RWPE2 (cell line): ENCODE data around the gene TSPEAR.

Source experiments
- ATAC-seq: fragments of 200-7000 bp; cut with Tn5 transposase; 3 replicates; pipeline ENCODE4 v1.9.1; 2021; ENCODE audit warnings: low read depth
- DNase-seq: peaks from one replicate; pipeline ENCODE4 v3.0.0-alpha.2; 2020; ENCODE audit warnings: low spot score
- H3K27ac ChIP-seq: fragments of 450-650 bp; 2 replicates; pipeline ENCODE4 v1.5.1; 2017; ENCODE audit warnings: mild to moderate bottlenecking; ENCODE audit not compliant: poor library complexity, severe bottlenecking
- H3K27me3 ChIP-seq: fragments of 250-450 bp; sonication (Bioruptor Pico); 2 replicates; pipeline ENCODE4 v1.5.1; 2021; ENCODE audit warnings: mild to moderate bottlenecking, moderate library complexity; ENCODE audit not compliant: insufficient read depth, poor library complexity, severe bottlenecking
- H3K36me3 ChIP-seq: fragments of 250-450 bp; sonication (Bioruptor Pico); 2 replicates; pipeline ENCODE4 v1.5.1; 2020; ENCODE audit warnings: low read depth, mild to moderate bottlenecking, moderate library complexity
- H3K4me1 ChIP-seq: fragments of 250-450 bp; sonication (Bioruptor Pico); 2 replicates; pipeline ENCODE4 v1.5.1; 2021; ENCODE audit warnings: mild to moderate bottlenecking, moderate library complexity; ENCODE audit not compliant: insufficient read depth, poor library complexity, severe bottlenecking
- H3K4me3 ChIP-seq: fragments of 250-450 bp; sonication (Bioruptor Pico); 2 replicates; pipeline ENCODE4 v1.5.1; 2021; ENCODE audit warnings: mild to moderate bottlenecking, moderate library complexity; ENCODE audit not compliant: severe bottlenecking
- H3K9me3 ChIP-seq: fragments of 250-450 bp; sonication (Bioruptor Pico); 2 replicates; pipeline ENCODE4 v1.5.1; 2021; ENCODE audit warnings: mild to moderate bottlenecking, moderate library complexity; ENCODE audit not compliant: severe bottlenecking
- TF ChIP-seq, protein P1 (sequence below): fragments of 450-650 bp; IDR thresholded peaks from one replicate; pipeline ENCODE4 v1.5.1; 2017; ENCODE audit warnings: mild to moderate bottlenecking, moderate library complexity; ENCODE audit not compliant: poor library complexity, severe bottlenecking

The TSPEAR gene

DNA sequence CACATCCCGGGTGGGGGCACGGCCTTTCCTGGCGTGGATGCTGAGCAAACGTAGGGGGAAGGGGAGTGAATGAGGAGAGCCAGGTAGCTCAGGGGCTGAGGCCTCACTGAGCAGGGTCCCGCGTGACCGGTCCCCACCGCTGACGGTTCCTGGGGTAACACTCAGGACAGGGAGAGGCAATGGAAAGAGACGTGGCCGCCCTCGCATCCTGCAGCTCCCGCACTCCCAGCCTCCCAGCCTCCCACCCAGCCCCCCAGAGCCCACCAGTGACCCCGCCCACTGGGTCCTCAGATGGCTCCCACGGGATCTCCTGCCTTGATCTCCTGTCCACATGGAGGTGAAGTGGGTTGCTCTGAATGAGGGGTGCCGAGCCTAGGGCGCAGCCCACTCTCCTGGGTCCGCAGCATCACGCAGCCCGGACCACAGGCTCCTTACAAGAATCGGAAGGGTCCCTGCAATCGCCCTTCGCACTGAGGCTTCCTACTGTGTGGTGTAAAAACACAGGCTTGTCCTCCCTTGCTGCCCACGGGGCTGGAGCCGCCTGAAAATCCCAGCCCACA lies 2.4 kb downstream of the TSPEAR start:
- DNase-seq (peak; percentile 54), ATAC-seq (no peak)
- Histone ChIP-seq H3K4me3 (no peak overlapping the region), H3K27me3 (peaks cover 76% of the 10 kb centered on the region), H3K27ac (no peak overlapping the region), H3K36me3 (no peaks in the 10 kb centered on the region), H3K4me1 (peaks cover 9% of the 10 kb centered on the region), H3K9me3 (peaks cover 5% of the 10 kb centered on the region)
- TF ChIP-seq, protein P1, sequence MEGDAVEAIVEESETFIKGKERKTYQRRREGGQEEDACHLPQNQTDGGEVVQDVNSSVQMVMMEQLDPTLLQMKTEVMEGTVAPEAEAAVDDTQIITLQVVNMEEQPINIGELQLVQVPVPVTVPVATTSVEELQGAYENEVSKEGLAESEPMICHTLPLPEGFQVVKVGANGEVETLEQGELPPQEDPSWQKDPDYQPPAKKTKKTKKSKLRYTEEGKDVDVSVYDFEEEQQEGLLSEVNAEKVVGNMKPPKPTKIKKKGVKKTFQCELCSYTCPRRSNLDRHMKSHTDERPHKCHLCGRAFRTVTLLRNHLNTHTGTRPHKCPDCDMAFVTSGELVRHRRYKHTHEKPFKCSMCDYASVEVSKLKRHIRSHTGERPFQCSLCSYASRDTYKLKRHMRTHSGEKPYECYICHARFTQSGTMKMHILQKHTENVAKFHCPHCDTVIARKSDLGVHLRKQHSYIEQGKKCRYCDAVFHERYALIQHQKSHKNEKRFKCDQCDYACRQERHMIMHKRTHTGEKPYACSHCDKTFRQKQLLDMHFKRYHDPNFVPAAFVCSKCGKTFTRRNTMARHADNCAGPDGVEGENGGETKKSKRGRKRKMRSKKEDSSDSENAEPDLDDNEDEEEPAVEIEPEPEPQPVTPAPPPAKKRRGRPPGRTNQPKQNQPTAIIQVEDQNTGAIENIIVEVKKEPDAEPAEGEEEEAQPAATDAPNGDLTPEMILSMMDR: no peak

DNA sequence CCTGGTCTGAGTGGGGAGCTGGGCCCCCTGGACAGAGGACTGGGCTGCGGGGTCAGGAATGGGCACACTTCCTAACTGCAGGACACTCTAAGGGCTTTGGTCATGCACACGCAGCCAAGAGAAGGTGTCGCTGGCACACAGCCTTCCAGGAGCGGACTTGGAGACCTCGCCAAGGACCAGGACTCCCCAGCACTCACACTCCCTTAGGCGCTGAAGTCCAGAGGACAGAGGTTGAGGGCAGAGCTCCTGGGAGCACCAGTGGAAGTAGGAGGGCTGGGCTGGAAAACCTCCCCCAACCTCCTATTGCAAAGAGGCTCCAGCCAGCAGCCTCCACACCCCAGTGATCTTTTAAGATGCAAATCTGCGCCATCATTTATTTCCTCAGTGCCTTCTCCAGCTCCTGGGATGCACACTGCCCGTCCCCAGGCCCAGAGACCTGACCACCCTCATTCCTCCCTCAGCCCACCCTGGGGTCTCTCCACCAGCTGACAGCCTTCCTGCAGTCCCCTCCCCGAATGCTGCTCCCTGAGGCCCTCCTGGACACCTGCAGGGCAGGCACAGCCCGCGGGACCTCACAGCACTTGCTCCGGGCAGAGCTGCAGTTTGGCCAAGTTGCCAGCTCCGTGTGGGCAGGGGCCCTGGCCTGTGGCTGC lies 3.0 kb downstream of the TSPEAR start:
- H3K27me3 ChIP-seq: peaks cover 70% of the 10 kb centered on the region
- no peaks in the 10 kb centered on the region for H3K36me3 ChIP-seq
- no peak for ATAC-seq
- H3K4me3 ChIP-seq: no peak overlapping the region
- peaks cover 5% of the 10 kb centered on the region for H3K9me3 ChIP-seq
- H3K4me1 ChIP-seq: peaks cover 9% of the 10 kb centered on the region
- H3K27ac ChIP-seq: no peak overlapping the region
- peak; percentile 40 for DNase-seq
- TF ChIP-seq, protein P1: no peak

DNA sequence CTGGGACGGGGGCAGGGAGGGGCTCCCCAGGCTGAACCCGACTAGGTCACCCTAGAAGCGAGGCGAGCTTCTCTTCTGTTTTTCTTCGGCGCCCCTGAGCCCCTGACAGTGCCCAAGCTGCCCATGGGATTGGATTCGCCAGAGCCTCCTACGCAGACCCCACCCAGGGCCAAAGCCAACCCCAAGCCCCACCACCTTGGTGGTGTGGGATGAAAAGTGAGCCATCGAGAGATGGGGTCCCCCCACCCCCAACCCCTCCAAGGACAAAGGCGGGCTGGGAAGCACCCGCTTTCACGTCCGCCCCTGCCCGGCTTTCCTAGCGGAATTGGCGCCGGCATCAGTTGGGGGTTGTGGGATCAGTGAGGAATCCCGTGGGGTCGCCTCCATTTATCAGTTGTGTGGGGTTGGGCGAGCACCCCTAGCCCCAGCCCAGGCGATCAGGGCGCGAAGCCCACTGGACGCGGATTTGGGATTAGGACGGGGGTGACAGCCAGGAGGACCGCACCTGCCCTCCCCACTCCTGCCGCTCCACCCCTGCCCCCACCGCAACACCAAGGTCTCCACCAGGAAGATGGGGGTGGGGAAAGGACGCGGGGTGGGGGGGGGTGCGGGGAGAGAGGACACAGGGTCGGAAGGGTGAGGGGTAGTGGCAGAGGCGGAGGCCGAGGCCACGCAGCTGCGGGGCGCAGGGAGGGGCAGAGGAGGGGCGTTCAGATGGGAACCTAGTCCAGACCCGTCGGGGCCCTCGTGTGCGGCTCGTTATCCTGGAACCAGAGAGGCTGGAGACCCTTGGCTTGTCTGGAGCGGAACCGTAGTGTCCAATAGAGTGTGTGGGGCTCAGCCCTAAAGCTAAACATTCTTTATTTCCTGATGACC lies 4.4 kb downstream of the TSPEAR start:
- TF ChIP-seq, protein P1: no peak
- ATAC-seq: no peak
- peaks cover 9% of the 10 kb centered on the region for H3K4me1 ChIP-seq
- no peaks in the 10 kb centered on the region for H3K36me3 ChIP-seq
- peaks cover 57% of the 10 kb centered on the region for H3K27me3 ChIP-seq
- peaks cover 5% of the 10 kb centered on the region for H3K9me3 ChIP-seq
- DNase-seq: peak; percentile 44
- H3K4me3 ChIP-seq: no peak overlapping the region
- H3K27ac ChIP-seq: no peak overlapping the region

DNA sequence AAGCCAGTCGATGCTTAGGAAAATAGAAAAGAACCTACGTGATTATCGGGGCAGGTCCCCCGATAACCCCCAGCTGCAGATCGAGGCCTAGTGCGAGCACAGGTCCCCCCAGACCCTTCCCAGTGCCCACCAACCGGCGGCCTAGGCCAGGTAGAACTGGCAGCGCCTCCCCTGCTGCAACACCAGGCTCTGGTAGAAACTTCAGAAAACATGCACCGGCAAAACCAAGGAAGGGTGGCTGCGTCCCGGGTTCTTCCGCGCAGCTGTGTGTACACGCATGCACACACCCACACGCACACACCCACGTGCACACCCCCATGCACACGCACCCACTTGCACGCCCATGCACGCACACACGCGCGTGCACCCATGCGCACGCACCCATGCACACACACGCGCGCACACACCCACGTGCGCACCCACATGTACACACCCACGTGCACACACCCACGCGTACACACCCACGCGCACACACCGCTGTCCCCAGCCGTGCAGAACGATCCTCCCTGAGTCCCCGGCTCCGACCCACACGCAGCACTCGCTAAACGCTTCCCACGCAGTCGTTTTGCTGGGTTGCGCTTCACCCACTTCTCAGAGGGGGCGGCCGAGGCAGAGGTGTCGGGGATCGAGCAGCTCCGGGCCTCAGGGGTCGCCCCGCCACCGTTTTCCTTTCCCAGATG lies 5.2 kb downstream of the TSPEAR start:
- H3K4me1 ChIP-seq: peaks cover 9% of the 10 kb centered on the region
- H3K9me3 ChIP-seq: peaks cover 5% of the 10 kb centered on the region
- ATAC-seq: no peak
- peaks cover 50% of the 10 kb centered on the region for H3K27me3 ChIP-seq
- TF ChIP-seq, protein P1: no peak
- no peak overlapping the region for H3K4me3 ChIP-seq
- peak; percentile 35 for DNase-seq
- H3K27ac ChIP-seq: no peak overlapping the region
- H3K36me3 ChIP-seq: no peaks in the 10 kb centered on the region
